GM21619 (cell line): Measurements from ENCODE around the gene SSBP4.
"Not testable (repeated sequence)": the region's sequence is repeated elsewhere in the genome, so short reads cannot be mapped to it uniquely, and the experiment has no call there.

Experiments used
- ATAC-seq: cut with Tn5 transposase; IDR thresholded peaks from one replicate; pipeline ENCODE4 v1.9.1; 2021; ENCODE audit not compliant: unreplicated experiment

The SSBP4 gene

DNA sequence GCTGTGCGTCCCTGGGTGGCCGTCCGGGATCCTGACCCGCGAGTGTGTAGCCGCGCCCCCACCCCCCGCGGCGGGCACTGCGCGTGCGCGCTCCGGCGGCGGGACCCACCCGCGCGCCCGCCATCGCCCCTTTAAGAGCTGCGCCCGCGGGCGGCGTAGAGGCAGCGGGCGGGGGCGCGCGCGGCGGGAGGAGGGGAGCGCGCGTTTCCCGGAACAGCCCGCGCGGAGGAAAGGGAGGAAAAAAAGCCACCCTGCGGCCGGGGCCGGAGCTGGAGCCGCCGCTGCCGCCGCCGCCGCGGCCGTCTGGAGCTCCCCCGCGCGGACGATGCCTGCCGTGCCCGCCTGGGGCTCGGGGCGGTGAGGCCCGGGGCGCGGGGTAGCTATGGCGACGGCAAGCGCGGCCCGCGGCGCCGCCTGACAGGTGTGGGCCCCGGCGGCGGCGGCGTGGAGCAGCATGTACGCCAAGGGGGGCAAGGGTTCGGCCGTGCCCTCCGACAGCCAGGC, at the start of gene SSBP4:
Gene SSBP4, plus strand, starts transcription at position 204 of the 504 bp plus-strand sequence. Its CDS starts 251 bp downstream, at position 455.
- no peak for ATAC-seq

DNA sequence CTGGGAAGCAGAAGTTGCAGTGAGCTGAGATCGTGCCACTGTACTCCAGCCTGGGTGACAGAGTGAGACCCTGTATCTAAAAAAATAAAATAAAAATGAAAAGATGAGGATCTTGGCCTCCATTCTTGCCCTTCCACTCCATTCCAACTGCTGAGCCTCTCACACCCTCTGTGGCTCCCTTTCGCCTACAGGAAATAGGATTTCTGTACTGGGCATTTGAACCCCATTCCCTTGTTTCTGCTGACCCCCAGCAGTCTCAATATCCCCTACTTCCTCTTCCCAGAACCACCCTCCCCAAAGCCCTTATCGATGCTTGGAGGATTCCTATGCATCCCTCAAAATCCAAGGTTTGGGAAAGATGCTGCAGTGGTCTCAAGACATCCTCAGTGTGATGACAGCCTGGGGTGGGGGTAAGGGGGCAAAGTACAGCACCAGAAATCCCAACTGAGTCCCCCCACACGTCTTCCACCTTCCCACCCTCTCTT, 45.7 kb upstream of the SSBP4 start:
- ATAC-seq: no peak

DNA sequence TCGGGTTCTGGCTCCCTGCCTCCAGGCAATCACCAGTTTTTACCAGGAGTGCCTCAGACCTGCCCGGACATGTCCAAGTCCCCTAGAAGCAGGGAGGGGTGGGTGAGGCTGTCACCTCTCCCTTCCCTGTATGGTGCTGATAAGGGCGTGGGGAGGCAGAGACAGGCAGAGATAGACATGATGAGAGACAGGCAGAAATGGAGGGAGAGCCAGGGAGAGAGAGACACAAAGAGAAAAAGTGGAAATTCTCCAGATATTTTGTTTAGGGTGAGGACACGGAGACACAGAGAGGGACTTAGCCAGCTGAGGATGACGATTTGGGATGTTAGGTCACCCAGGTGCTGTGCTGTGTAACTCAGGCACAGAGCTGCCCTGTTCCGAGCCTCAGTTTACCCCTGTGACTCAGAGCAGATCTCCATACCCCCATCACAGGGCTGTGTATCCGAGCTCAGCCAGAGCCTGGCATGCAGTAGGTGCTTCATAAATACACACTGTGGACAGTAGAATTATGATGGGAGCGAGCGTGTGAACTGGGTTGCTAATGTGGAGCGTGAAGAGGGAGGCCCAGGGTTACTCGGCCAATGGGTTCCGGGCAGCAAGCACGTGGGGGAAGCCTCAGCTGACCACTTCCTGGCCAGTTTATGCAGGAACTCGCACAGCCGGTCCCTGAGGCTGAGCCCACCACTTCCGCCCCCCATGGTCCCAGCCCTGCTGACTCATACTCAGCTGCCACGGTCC, 45.1 kb upstream of the SSBP4 start:
- peak; percentile 74 for ATAC-seq

- no peak for ATAC-seq
Observed at GRCh38 chr19:18377026-18377425, 42.2 kb upstream of the SSBP4 start.

DNA sequence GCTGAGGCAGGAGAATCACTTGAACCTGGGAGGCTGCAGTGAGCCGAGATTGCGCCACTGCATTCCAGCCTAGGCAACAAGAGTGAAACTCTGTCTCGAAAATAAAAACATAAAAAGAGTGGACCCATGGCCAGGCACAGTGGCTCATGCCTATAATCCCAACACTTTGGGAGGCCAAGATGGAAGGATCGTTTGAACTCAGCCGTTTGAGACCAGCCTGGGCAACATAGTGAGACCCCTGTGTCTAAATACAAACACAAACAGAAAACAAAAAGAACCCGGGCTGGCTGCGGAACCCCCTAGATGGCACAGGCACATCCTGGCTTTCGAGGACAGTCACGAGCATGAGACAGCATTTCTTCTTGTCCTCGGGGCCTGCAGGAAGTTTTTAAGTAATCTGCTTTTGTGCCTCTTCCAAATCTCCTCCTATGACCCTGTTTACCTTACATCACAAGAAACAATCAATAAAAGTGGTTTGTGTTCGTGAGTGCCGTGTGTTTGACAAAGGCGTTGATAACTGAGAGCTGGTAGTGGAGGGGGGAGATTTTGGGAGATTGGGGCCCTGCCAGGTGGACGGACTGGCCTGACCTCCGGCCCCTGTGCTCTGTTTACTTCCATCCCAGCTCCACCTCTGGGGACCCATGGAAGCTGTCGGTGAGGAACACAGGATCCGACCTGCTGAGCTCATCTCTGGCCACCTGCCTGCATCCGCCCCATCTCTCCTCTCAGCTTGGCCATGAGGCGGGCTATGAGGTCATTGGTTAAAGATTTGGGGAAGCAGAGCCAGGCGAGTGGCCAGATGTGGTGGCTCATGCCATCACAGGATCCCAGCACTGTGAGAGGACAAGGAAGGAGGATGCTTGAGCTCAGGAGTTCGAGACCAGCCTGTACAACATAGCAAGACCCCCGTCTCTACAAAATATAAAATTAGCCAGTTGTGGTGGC, 39.1 kb upstream of the SSBP4 start:
- no peak for ATAC-seq

- ATAC-seq: no peak
Observed at GRCh38 chr19:18380843-18381242, 38.4 kb upstream of the SSBP4 start.

DNA sequence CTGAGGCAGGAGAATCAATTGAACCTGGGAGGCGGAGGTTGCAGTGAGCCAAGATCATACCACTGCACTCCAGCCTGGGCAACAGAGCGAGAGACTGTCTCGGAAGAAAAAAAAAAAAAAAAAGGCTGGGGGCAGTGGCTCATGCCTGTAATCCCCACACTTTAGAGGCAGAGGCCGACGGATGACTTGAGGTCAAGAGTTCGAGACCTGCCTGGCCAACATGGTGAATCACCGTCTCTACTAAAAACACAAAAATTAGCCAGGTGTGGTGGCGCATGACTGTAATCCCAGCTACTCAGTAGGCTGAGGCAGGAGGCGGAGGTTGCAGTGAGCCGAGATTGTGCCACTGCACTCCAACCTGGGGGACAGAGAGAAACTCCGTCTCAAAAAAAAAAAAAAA, 35.6 kb upstream of the SSBP4 start:
- ATAC-seq: not testable (repeated sequence)

- ATAC-seq: no peak
Observed at GRCh38 chr19:18384775-18385174, 34.4 kb upstream of the SSBP4 start.

GRCh38 chr19:18385359-18385674, 33.9 kb upstream of the SSBP4 start:
- no peak for ATAC-seq

DNA sequence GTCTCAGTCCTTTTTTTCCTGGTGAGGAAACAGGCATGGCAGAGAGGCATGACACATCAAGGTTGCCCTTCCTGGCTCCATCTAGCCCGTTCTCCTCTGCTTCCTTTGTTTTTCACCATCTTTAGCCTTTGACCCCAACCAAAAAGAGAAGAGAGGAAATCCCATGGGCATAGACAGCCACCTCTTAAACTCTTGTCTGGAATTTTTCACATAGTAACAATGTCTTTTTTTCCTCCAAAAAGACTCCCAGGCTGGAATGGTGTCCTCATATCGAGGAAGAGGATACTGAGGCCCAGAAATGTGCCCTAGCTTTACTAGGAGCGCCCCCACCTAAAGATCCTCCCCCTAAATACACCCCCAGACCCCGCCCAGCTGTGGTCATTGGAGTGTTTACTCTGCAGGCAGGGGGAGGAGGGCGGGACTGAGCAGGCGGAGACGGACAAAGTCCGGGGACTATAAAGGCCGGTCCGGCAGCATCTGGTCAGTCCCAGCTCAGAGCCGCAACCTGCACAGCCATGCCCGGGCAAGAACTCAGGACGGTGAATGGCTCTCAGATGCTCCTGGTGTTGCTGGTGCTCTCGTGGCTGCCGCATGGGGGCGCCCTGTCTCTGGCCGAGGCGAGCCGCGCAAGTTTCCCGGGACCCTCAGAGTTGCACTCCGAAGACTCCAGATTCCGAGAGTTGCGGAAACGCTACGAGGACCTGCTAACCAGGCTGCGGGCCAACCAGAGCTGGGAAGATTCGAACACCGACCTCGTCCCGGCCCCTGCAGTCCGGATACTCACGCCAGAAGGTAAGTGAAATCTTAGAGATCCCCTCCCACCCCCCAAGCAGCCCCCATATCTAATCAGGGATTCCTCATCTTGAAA, 33.3 kb upstream of the SSBP4 start, which contains the start of gene GDF15:
Gene GDF15, plus strand, starts transcription at position 484 of the 868 bp plus-strand sequence. Its CDS starts 32 bp downstream, at position 516.
- ATAC-seq: no peak

DNA sequence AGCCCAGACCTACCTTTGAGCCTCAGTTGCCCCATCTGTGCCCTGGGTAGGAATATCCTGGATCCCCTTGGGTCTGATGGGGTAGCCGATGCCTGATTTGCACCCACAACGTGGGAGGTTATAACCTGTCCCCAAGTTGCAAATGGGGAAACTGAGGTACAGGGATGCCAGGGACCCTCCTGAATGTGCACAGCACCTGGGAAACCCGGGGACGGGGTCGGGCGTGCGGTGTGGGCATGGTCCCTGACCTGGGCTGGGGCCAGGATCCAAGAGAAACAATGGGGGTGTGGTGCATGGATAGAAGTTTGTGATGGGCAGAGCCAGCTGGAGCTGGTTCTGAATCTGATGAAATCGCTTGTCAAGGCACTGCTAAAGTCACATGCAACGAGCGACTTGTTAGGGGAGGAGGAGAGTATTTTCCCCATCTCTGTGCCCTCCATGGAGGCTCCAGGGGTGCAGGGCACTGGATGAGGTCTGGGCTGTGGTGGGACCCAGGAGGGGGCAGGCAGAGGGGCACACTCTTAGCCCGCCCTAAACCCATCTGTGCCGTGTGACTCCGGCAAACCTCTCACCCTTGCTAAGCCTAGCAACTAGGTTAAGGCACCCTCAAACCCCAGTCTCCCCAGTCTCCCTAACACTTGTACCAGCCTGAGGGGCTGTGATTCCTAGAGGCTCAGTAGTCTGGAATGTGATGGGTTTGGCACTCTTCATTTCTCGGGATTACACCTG, 32.5 kb upstream of the SSBP4 start:
- ATAC-seq: no peak

DNA sequence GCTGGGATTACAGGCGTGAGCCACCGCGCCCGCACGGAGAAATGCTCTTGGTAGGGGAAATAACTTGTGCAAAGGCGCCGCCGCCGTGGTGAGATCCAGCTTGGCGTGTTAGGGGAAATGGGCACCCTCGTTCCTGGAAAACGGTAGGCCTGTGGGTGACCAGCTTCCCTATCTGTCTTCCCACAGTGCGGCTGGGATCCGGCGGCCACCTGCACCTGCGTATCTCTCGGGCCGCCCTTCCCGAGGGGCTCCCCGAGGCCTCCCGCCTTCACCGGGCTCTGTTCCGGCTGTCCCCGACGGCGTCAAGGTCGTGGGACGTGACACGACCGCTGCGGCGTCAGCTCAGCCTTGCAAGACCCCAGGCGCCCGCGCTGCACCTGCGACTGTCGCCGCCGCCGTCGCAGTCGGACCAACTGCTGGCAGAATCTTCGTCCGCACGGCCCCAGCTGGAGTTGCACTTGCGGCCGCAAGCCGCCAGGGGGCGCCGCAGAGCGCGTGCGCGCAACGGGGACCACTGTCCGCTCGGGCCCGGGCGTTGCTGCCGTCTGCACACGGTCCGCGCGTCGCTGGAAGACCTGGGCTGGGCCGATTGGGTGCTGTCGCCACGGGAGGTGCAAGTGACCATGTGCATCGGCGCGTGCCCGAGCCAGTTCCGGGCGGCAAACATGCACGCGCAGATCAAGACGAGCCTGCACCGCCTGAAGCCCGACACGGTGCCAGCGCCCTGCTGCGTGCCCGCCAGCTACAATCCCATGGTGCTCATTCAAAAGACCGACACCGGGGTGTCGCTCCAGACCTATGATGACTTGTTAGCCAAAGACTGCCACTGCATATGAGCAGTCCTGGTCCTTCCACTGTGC, 30.9 kb upstream of the SSBP4 start:
- ATAC-seq: peak; percentile 51

DNA sequence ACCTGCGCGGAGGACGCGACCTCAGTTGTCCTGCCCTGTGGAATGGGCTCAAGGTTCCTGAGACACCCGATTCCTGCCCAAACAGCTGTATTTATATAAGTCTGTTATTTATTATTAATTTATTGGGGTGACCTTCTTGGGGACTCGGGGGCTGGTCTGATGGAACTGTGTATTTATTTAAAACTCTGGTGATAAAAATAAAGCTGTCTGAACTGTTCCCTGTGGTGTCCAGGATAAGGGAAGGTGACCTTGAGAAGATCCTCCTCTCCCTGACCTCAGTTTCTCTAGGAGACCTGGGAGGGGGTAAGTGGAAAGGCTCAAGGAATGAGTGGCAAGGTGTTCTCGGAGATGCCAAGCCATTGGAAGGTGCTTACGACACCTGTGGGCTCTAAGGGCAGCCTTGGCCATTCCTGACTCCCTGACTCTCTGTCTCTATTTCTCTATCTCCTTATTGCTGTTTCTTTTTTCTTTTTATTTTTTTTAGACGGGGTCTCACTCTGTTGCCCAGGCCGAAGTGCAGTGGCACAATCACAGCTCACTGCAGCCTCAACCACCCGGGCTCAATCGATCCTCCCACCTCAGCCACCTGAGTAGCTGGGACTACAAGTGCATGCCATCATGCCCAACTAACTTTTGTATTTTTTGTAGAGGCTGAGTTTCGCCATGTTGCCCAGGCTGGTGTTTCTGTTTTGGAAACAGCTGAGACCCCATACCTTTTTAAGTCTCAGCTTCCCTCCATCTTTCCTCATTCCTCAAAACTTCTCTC, 30.1 kb upstream of the SSBP4 start:
- ATAC-seq: no peak

DNA sequence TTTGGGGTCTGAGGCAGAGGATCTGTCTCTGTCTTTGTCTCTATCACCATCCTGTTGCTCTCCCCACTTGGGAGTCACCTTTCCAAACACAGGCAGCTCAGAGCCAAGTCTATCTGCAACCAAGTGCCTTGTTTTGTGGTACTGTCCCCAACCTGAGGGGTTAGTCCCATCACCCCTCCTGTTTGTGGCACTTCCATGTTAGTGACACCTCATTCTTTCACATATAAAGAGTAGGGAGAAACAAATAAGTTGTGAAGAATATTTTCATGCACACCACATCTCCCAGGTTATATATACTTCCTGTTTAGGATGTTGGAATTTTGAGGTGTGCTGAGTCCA, 29.5 kb upstream of the SSBP4 start:
- ATAC-seq: no peak

DNA sequence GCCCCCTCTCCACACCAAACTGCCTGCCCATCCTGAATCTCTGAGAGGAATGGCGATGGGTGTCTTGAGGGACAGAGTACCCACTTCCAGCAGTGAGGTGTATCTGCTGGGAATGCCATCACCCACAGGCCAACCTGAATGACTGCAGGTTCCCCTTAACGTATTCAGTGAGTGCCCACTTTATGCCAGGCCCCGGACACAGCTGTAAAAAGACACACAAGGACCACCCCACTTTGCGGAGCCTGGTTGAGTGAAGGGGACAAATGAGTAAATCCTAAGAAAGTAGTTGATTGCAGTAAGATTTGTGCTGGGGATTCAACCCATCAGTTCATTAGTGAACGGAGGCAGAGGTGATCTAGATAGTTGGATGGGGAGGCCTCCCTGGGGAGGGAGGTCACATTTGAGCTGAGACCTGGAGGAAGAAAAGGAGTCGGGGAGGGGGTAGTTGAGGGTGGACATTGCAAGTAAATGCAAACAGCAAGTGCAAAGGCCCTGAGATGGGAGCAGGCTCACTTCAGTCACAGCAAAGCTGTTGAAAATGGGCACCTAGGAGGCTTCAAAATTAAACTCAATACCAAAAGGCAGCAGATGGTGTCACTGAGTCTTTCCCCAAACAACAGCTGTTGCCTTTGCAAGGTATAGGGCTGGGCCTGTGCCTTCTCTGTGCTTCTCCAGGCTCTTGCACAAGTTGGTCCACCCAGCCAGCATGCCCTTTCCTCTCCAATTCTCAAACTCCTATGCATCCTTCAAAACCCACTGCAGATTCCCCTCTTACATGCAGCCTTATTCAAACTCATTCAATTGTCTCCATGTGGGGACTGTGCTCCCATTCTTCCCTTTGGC, 28.9 kb upstream of the SSBP4 start:
- no peak for ATAC-seq

- no peak for ATAC-seq
Observed at GRCh38 chr19:18391509-18392075, 27.6 kb upstream of the SSBP4 start.

GRCh38 chr19:18392417-18392816, 26.8 kb upstream of the SSBP4 start:
- ATAC-seq: no peak
